ENCODE measurements around the gene SBF2. TPM values are rescaled to one million over a fixed set of nuclear protein-coding genes. Genes with fewer than 3 reads are reported as not detected.
"Not testable (repeated sequence)": the region's sequence is repeated elsewhere in the genome, so short reads cannot be mapped to it uniquely, and the experiment has no call there.

The SBF2 gene
- total RNA-seq, 2 donors from 2014 or later = 18.5 to 25.8 TPM

DNA sequence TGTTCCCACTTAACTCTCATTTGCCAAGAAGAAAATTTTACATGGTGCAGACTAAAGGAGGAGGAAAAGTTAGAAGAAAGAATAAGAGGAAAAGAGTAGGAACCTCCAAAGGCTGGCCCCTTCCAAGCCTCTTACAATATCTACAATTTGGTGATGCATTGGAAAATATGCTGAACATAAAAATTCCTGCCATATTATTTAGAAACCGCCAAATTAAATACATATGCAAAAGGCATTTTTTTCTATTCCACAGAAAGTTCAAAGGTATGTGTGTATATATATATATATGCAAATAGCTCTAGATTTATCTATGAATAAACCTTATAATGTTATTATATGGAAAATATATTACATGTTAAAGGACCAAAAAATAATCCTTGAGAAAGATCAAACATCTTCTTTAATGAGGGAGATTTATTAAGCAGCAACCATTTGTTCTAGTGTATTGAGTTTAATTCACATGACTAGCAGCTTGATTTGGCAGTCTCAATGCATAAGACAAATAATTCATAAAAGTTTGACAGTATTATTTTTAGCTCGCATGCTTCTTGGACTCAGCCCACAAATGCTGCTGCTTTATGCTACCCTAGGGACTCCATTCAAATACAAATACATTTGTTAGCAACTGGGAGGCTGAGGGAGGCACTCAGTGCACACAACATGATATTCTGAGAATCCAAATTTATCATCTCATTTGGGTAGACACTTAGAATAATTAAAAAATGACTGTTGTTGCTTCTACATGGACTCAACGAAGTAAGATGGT is 184.9 kb downstream of the SBF2 start:
- peak; percentile 50 to 53 for ATAC-seq
- intact Hi-C loops (cut with DNase I) = no loop called here
- no peak for DNase-seq

DNA sequence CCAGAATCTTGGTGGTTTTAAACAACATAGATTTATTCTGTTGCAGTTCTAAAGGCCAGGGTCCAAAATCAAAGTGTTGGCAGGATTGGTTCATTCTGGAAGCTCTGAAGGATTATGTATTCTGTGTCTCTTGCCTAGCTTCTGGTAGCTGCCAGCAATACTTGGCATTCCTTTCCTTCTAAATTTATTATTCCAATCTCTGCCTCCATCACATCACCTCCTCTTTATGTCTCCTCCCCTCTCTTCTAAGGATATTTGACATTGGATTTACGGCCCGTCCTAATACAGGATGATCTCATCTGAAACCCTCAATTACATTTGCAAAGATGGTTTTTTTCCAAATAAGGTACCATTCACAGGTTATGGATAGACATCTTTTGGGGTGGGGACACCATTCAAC is 186.5 kb downstream of the SBF2 start:
- DNase-seq (no peak), ATAC-seq (no peak)
- intact Hi-C loops (cut with DNase I) = no loop called here

- intact Hi-C loops (cut with DNase I) = no loop called here
- no peak for ATAC-seq
Measured at GRCh38 chr11:10097615-10098014, 196.4 kb downstream of the SBF2 start.

GRCh38 chr11:10096987-10097386 is 197.0 kb downstream of the SBF2 start:
- intact Hi-C loops (cut with DNase I) = no loop called here
- ATAC-seq (no peak), DNase-seq (no peak)

More at GRCh38 chr11:10097615-10098014, 196.4 kb downstream of the SBF2 start:
- no peak for DNase-seq

DNA sequence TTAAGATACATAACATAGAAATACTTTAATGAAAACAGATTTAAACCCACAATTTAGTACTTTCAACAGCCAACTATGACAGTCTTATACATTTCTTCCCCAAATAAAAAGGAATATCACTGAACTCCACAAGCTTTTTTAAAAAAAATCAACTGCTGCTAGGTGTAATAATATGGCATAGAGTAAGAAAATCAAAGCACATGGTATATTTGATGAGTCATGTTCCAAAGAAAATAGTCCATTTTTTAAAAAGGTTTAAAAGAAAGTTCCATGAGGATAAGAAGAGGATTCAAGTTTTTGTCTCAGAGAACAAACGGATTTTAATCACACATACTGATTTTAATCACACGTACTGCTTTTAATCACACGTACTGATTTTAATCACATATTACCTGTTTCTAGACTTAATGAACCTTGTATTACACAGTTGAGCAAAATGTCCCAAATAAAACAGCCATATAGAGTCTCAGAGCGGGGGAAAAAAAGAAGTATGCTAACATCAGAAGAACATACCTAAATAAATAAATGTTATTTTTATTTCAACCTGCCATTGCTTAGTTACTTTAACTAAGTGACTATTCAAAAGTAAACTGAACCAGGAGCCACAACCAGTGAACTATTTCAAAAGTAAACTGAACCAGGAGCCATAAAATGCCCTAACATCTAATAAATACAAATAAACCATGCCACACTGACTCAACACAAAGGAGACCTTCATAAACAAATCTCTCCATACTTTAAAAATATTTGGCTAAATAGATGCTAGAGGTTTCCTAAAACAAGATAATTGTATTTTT is 198.4 kb downstream of the SBF2 start:
- DNase-seq (no peak), ATAC-seq (no peak)
- intact Hi-C loops (cut with DNase I) = no loop called here

DNA sequence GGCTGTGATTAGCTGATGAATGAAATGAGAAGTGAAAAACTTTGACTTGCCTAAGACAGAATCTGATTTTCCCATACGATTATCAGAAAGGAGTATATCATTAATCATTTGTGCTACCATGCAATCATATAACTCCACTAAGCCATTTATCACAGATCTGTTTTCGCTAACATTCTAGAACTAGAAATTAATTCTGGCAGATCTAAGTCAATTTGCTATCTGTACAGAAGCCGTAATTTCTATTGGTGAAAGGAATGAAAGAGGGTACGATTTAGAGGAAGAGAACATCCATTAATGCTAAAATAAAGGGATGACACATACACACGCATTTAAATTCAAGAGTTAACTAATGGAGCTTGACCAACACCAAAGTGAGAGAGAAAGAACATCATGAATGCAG is 201.6 kb downstream of the SBF2 start:
- no peak for ATAC-seq
- DNase-seq = no peak
- intact Hi-C loops (cut with DNase I) = no loop called here

DNA sequence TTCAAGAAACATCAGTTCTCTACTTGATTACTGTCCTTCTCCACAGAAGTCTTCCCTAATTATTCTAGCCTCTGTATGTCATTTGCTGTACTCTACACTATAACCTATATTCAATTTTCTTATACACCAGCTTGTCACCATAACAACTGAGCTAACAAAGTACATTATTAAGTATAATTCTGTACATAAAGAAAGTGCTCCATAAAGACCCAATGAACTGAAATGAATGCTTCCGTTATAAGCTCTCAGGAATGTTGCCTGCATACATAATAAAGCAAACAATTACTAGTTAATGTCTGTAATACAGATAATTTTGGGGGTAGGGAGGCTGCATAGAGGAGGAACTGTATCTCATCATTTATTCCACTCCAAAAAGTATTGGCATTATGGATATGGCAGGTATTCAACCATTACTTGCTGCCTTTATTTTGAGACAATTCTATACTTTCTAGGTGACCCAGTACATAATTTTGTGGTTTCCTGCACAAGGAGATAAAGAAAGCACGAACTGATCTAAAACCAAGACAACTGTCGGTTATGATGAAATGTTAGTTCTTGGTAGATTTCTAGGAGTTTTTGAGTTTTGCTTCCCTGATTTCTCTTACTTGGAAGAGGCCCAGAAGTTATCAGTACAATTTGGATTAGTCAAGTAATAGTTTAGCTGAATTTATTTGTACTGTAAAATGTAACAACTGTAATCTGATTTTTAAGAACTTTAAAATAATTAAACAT is 202.5 kb downstream of the SBF2 start:
- intact Hi-C loops (cut with DNase I) = no loop called here
- ATAC-seq = no peak
- DNase-seq = no peak

- ATAC-seq; DNase-seq; intact Hi-C loops (cut with DNase I): not testable (repeated sequence)
Measured at GRCh38 chr11:10087923-10088225, 206.1 kb downstream of the SBF2 start.

GRCh38 chr11:10087186-10087922 is 206.7 kb downstream of the SBF2 start:
- intact Hi-C loops (cut with DNase I) = no loop called here
- DNase-seq (no peak), ATAC-seq (no peak)

GRCh38 chr11:10080138-10080537 is 213.9 kb downstream of the SBF2 start:
- intact Hi-C loops (cut with DNase I) = no loop called here
- ATAC-seq = no peak
- no peak for DNase-seq

DNA sequence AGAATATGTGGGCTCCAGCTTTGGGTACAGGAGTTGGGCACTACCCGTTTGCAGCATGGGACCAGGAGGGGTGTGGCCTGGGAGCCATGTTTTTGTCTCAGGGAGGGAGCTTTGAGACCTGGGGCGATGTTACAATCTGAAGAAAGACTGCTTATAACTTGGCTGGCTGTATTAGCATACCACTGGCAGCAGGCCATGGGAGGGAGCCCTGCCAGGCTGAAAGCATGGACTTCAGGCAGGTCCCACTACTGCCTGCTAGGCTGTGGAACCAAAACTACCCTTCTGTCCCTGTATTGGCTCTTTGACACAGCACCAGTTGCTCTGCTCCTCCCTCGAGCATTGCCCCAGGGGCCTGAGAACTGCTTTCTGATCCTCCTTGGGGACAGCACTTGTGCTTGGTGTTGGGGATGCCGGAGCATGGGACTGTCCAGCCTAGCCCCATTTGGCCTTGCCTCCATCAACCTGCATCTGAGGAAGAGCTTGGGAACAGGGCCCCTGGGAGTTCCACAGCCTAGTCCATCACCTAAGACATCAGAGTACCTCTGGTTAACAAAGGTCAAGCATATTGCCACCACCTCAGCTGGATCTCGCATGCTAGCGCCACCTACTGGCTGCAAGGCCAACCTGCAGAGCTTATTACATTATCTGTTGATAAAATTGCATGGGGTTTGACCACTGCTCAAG is 217.4 kb downstream of the SBF2 start:
- ATAC-seq (peak; percentile 54 to 92), DNase-seq (peak; percentile 51)
- intact Hi-C loops (cut with DNase I) = no loop called here

GRCh38 chr11:10075141-10075540 is 218.9 kb downstream of the SBF2 start:
- no peak for DNase-seq
- no peak for ATAC-seq
- intact Hi-C loops (cut with DNase I) = no loop called here

DNA sequence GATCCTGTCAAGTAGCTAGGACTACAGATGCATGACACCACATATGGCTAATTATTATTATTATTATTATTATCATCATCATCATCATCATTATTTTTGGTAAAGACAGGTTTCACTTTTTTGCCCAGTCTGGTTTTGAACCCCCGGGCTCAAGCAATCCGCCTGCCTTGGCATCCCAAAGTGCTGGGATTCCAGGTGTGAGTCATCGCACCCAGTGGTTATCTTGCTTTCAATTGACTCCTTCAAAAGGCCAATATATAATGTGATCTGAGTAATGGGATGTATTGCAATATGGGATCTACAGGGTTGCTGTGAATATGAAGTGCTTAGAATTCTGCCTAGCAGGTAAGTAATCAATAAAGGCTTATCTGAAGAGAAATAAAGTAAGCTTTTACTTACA is 221.2 kb downstream of the SBF2 start:
- no peak for DNase-seq
- intact Hi-C loops (cut with DNase I) = no loop called here
- no peak for ATAC-seq

DNA sequence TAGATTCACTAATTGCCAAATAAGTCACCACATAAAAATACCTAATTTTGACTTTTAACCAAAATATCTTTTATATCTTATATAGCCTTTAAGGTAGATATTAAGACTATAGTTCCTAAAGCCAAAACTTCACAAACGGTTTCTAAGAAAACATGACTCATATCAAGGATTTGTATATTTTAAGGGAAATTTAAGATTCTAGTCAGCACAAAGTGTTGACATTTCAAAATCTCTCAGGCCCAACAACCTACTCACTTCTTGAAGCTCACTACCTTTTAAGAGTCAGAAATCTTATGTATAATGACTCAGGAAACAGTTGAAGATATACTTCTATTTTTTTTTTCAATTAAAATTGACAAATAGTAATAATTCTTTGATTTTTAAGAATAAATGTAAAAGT is 221.9 kb downstream of the SBF2 start:
- no peak for ATAC-seq
- DNase-seq = no peak
- intact Hi-C loops (cut with DNase I) = no loop called here

GRCh38 chr11:10067629-10068300 is 226.3 kb downstream of the SBF2 start:
- intact Hi-C loops (cut with DNase I) = no loop called here
- ATAC-seq (no peak), DNase-seq (no peak)

- ATAC-seq (no peak), DNase-seq (no peak)
- intact Hi-C loops (cut with DNase I) = no loop called here
Measured at GRCh38 chr11:10066441-10066840, 227.6 kb downstream of the SBF2 start.

- ATAC-seq = no peak
- no peak for DNase-seq
- intact Hi-C loops (cut with DNase I) = no loop called here
Measured at GRCh38 chr11:10064828-10065227, 229.2 kb downstream of the SBF2 start.

- no peak for DNase-seq
- ATAC-seq = no peak
- intact Hi-C loops (cut with DNase I) = no loop called here
Measured at GRCh38 chr11:10058356-10058755, 235.7 kb downstream of the SBF2 start.
